ENCODE results near the gene ATG12. TPM values are rescaled to one million over a fixed set of nuclear protein-coding genes. Genes with fewer than 3 reads are reported as not detected.

Gene ATG12
- polyA plus RNA-seq, 1 donor (not counting 4 experiments of a cell fraction or from before 2014, with no cell fraction given) = 90.7 TPM

DNA sequence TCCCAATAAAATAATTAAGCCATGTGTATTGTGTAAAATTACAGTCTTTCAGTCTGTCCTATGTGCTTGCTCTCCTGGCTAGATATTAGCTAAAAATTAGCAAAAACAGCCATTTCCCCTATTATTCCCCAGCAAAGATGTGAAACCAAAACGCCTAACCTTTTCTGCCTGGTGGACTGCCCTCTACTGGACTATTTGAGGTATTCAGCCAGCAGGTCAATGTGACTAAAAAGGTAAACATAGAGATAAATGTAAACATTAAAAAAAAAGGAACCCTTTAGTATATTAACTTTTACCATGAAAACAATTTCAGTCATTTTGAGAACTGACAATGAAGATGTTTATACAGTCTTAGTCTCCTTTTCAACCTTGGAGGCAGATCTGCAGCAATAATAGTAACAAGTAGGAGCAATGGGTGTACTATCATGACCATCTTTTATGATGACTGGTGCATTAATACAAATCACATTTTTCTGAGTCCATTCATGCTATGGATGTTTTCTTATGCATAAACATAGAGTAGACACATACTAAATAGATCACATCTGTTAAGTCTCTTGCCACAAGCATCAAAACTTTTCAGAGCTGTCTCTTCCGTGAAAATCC, 10.1 kb downstream of the ATG12 start:
- H4K20me1 ChIP-seq (ENCODE audit: control insufficient read depth, extremely low read depth, insufficient read depth, low read length) = no peaks in the 10 kb centered on the region
- H3K79me2 ChIP-seq (ENCODE audit: control insufficient read depth, insufficient read depth, low read length) = no peaks in the 10 kb centered on the region
- no peak overlapping the region for H3K27ac ChIP-seq (ENCODE audit: control insufficient read depth, insufficient read depth, low read length)
- H3K36me3 ChIP-seq (ENCODE audit: control insufficient read depth in 2 of 2, extremely low read depth in 1 of 2, insufficient read depth in 2 of 2, low read length in 2 of 2) = peaks cover 3 to 12% of the 10 kb centered on the region in 2 experiments
- no peaks in the 10 kb centered on the region for H3K9me1 ChIP-seq (ENCODE audit: control insufficient read depth, extremely low read depth, insufficient read depth, low read length)
- no peak overlapping the region for H3K4me3 ChIP-seq (ENCODE audit: control insufficient read depth in 2 of 3, extremely low read depth in 1 of 3, insufficient read depth in 2 of 3, low read depth in 1 of 3, low read length in 3 of 3)
- H3K27me3 ChIP-seq (ENCODE audit: control insufficient read depth, extremely low read depth, insufficient read depth, low read length) = no peaks in the 10 kb centered on the region
- no peak for DNase-seq (ENCODE audit: low read depth, low spot score)
- FAIRE-seq = no peak
- no peaks in the 10 kb centered on the region for H3K4me1 ChIP-seq (ENCODE audit: control insufficient read depth, extremely low read depth, insufficient read depth, low read length)
- no peak overlapping the region for H3K9ac ChIP-seq (ENCODE audit: control insufficient read depth, extremely low read depth, insufficient read depth, low read length)
- H3K4me2 ChIP-seq (ENCODE audit: control insufficient read depth, extremely low read depth, insufficient read depth, low read depth, low read length) = no peak overlapping the region
- H2AFZ ChIP-seq (ENCODE audit: control insufficient read depth, low read length) = no peak overlapping the region
- peak; percentile 57 to 69 (median 62) for TF ChIP-seq CTCF (optimal IDR thresholded peaks at IDR 0.05 in 1 of 3, IDR thresholded peaks at IDR 0.05 in 1 of 3, conservative IDR thresholded peaks at IDR 0.05 in 1 of 3; ENCODE audit: extremely low read depth in 1 of 3, insufficient read depth in 2 of 3, low read length in 3 of 3)
- no peak for TF ChIP-seq EZH2 (IDR thresholded peaks at IDR 0.05; ENCODE audit: low read length)
- dilution Hi-C loops (cut with MboI; ENCODE audit: extremely low pct_ligation_motif_present, low sequenced_read_pairs) = no loop called here
- H3K9me3 ChIP-seq (ENCODE audit: control insufficient read depth, low read depth, low read length) = no peaks in the 10 kb centered on the region

DNA sequence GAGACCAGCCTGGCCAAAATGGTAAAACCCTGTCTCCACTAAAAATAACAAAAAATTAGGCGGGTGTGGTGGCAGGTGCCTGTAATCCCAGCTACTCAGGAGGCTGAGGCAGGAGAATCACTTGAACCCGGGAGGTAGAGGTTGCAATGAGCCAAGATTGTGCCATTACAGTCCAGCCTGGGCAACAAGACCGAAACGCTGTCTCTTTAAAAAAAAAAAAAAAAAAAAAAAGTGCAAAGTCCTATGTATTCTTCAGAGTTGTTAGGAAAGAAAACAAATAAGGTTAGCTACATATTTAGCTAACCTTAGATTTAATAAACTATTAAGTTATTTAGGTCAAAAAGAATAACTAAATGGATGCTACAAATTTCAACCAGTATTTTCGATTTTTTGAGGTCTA, 11.5 kb downstream of the ATG12 start:
- peaks cover 2% of the 10 kb centered on the region for H3K9me3 ChIP-seq (ENCODE audit: control insufficient read depth, low read depth, low read length)
- FAIRE-seq = no peak

More for the DNA sequence above, 11.5 kb downstream of the ATG12 start:
- H3K9me1 ChIP-seq (ENCODE audit: control insufficient read depth, extremely low read depth, insufficient read depth, low read length) = no peaks in the 10 kb centered on the region
- no peaks in the 10 kb centered on the region for H4K20me1 ChIP-seq (ENCODE audit: control insufficient read depth, extremely low read depth, insufficient read depth, low read length)
- H3K9ac ChIP-seq (ENCODE audit: control insufficient read depth, extremely low read depth, insufficient read depth, low read length) = no peak overlapping the region
- H3K79me2 ChIP-seq (ENCODE audit: control insufficient read depth, insufficient read depth, low read length) = no peaks in the 10 kb centered on the region
- H3K4me1 ChIP-seq (ENCODE audit: control insufficient read depth, extremely low read depth, insufficient read depth, low read length) = no peaks in the 10 kb centered on the region
- dilution Hi-C loops (cut with MboI; ENCODE audit: extremely low pct_ligation_motif_present, low sequenced_read_pairs) = no loop called here
- no peak overlapping the region for H3K4me3 ChIP-seq (ENCODE audit: control insufficient read depth in 2 of 3, extremely low read depth in 1 of 3, insufficient read depth in 2 of 3, low read depth in 1 of 3, low read length in 3 of 3)
- no peak overlapping the region for H3K4me2 ChIP-seq (ENCODE audit: control insufficient read depth, extremely low read depth, insufficient read depth, low read depth, low read length)
- no peak overlapping the region for H2AFZ ChIP-seq (ENCODE audit: control insufficient read depth, low read length)
- H3K27me3 ChIP-seq (ENCODE audit: control insufficient read depth, extremely low read depth, insufficient read depth, low read length) = no peaks in the 10 kb centered on the region
- H3K36me3 ChIP-seq (ENCODE audit: control insufficient read depth in 2 of 2, extremely low read depth in 1 of 2, insufficient read depth in 2 of 2, low read length in 2 of 2) = peaks cover 3 to 12% of the 10 kb centered on the region in 2 experiments
- DNase-seq (ENCODE audit: low read depth, low spot score) = no peak
- H3K27ac ChIP-seq (ENCODE audit: control insufficient read depth, insufficient read depth, low read length) = no peak overlapping the region
- no peak for TF ChIP-seq CTCF (optimal IDR thresholded peaks at IDR 0.05 in 1 of 3, IDR thresholded peaks at IDR 0.05 in 1 of 3, conservative IDR thresholded peaks at IDR 0.05 in 1 of 3; ENCODE audit: extremely low read depth in 1 of 3, insufficient read depth in 2 of 3, low read length in 3 of 3)
- no peak for TF ChIP-seq EZH2 (IDR thresholded peaks at IDR 0.05; ENCODE audit: low read length)

Data from keratinocyte (primary cell).